Esophagus muscularis mucosa (tissue), 4 donors: ENCODE measurements around the gene PPP3CA. TPM values are rescaled to one million over a fixed set of nuclear protein-coding genes. Genes with fewer than 3 reads are reported as not detected.

Experiments
- DNase-seq: peaks from one replicate; pipeline ENCODE4 v3.0.0-alpha.2; 2017; ENCODE audit errors: extremely low spot score
- H3K27ac ChIP-seq, 4 donors: fragments of 200-600 bp; sonication (generic); replicated peaks in 1 of 4; 1 replicate in 3 of 4; 2 replicates in 1 of 4; pipeline ENCODE4 v1.5.1; 2016 to 2019; ENCODE audit warnings: mild to moderate bottlenecking in 1 of 4
- H3K27me3 ChIP-seq, 4 donors: fragments of 200-600 bp; sonication (generic); one replicate each; pipeline versions ENCODE4 v1.5.1 to v1.6.0; 2016 to 2019
- H3K36me3 ChIP-seq, 4 donors: fragments of 200-600 bp; sonication (generic); one replicate each; pipeline ENCODE4 v1.5.1; 2016 to 2019
- H3K4me1 ChIP-seq, 4 donors: fragments of 200-600 bp; sonication (generic); one replicate each; pipeline ENCODE4 v1.5.1; 2016 to 2019
- H3K4me3 ChIP-seq, 4 donors: fragments of 200-600 bp; sonication (generic); 1 replicate in 2 of 4; 2 replicates in 2 of 4; pipeline ENCODE4 v1.5.1; 2016 to 2019; ENCODE audit warnings: mild to moderate bottlenecking in 4 of 4, moderate library complexity in 1 of 4
- H3K9me3 ChIP-seq, 4 donors: fragments of 200-600 bp; sonication (generic); 1 replicate in 3 of 4; 2 replicates in 1 of 4; pipeline ENCODE4 v1.5.1; 2016 to 2019
- CTCF ChIP-seq, 3 experiments: fragments of 200-600 bp in 2 of 3; fragments of 450-650 bp in 1 of 3; sonication (generic) in 2 of 3; IDR thresholded peaks; one replicate each; pipeline ENCODE4 v1.5.1; 2017 to 2019; ENCODE audit warnings: antibody characterized with exemption in 3 of 3, mild to moderate bottlenecking in 2 of 3, moderate library complexity in 1 of 3
- EP300 ChIP-seq: sonication (generic); formaldehyde crosslinking; IDR thresholded peaks from one replicate; pipeline ENCODE4 v1.6.1; 2017; ENCODE audit warnings: antibody characterized with exemption
- POLR2A ChIP-seq: fragments of 450-650 bp; IDR thresholded peaks from one replicate; pipeline ENCODE4 v1.6.1; 2017; ENCODE audit warnings: antibody characterized with exemption, moderate library complexity, mild to moderate bottlenecking, low read depth
- POLR2AphosphoS5 ChIP-seq, 2 donors: sonication (generic); formaldehyde crosslinking; IDR thresholded peaks; one replicate each; pipeline ENCODE4 v1.6.1; 2017; ENCODE audit warnings: antibody characterized with exemption in 2 of 2
- WGBS: methylation state at CpG from one replicate; pipeline ENCODE4 v1.1.5; 2018; 5-methylcytosine and 5-hydroxymethylcytosine counted together
- intact Hi-C: fragments of 100-400 bp; cut with DNase I; formaldehyde crosslinking; loops from one replicate; pipeline ENCODE4 v1.15.1; 2023
- total RNA-seq, 4 donors: library from RNA; depleted of rRNA; stranded (reverse); fragments of >200 nt; gene quantifications; one replicate each; pipeline versions ENCODE4 v1.1.0 to v1.2.1, GENCODE V29; 2016

The PPP3CA gene
- total RNA-seq, 4 donors from 2014 or later, result 21.3 to 31.6 (median 23.3) TPM

DNA sequence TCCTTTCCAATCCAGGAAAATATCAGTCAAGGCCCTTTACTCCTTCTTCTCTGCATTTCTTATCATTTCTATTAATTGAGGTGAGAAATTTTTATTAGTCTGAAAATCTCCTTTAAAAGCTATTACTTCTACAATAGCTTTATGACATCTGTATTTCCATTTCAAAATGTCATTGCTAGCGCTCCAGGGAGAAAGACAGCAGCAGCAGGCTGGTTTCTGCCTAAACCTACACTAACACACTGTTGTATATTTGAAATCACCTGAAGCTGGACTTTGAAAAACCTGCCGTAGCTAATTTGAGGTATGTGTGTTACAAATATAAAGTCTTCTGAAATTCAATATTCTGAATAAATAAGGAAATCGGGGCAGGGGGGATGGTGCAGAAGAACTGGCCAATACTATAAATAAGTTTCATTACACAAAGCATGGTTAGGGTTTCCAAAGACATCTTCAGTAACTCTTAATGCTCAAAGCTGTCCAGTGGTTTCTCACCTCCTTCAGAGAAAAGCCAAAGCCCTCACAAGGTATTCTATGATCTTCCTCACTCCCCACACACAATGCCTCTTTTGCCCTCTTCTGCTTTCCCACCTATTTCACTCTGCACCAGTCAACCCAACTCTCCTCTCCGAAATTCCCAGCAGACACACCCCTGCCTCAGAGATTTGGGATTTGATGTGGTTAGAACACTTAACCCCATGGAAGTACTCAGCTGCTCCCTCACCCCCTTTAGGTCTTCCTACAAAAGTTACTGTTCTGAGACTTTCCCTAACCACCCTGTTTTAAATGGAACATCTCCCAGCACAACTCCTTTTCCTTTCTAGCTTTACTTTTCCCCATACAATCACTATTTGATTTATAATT, 122.7 kb downstream of the PPP3CA start:
- H3K36me3 ChIP-seq, result no peaks in the 10 kb centered on the region
- no peaks in the 10 kb centered on the region for H3K27me3 ChIP-seq
- no peak for DNase-seq
- 65% methylated on average over 4 of the region's 4 CpGs for WGBS
- TF ChIP-seq EP300, result no peak
- TF ChIP-seq CTCF (IDR thresholded peaks at IDR 0.05), result no peak
- no peak for TF ChIP-seq POLR2AphosphoS5 (IDR thresholded peaks at IDR 0.05)
- TF ChIP-seq POLR2A, result no peak
- H3K9me3 ChIP-seq, result no peaks in the 10 kb centered on the region
- H3K4me1 ChIP-seq, result peaks cover 0 to 42% (median 28%) of the 10 kb centered on the region in 4 donors
- H3K27ac ChIP-seq, result no peak overlapping the region
- H3K4me3 ChIP-seq, result no peak overlapping the region
- intact Hi-C loops, result loop anchor here (5.0 kb wide), 1 partner anchor 123 kb away; the partner anchor contains the start of gene PPP3CA

GRCh38 chr4:101222156-101222845, 125.0 kb downstream of the PPP3CA start:
- TF ChIP-seq EP300, result no peak
- TF ChIP-seq POLR2AphosphoS5 (IDR thresholded peaks at IDR 0.05), result no peak
- TF ChIP-seq CTCF (IDR thresholded peaks at IDR 0.05), result no peak
- no peak for TF ChIP-seq POLR2A
- Histone ChIP-seq H3K27me3 (no peaks in the 10 kb centered on the region), H3K9me3 (no peaks in the 10 kb centered on the region), H3K27ac (no peak overlapping the region), H3K4me1 (peaks cover 4 to 62% (median 28%) of the 10 kb centered on the region in 4 donors), H3K4me3 (no peak overlapping the region), H3K36me3 (no peaks in the 10 kb centered on the region)
- WGBS, result 60% methylated on average over 3 of the region's 3 CpGs
- intact Hi-C loops, result no loop called here
- DNase-seq, result no peak

DNA sequence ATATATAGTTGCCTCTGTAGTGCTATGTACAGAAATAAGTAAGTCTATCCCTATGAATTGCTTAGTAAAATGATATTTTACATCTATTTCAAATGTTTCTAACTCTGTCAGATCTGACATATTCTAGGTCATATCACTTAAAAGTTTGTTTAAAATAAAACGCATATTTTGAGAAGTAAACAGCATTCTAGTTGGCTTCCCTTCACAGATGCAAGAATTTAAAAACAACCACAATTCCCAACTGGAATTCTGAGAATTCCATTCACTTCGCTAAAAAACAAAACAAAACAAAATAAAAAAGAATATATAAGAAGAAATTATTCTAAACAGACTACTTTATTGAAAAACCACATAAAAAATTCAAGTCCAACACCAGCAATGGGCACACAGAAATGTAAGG, 126.0 kb downstream of the PPP3CA start:
- Histone ChIP-seq H3K27ac (no peak overlapping the region), H3K4me3 (no peak overlapping the region), H3K9me3 (no peaks in the 10 kb centered on the region), H3K27me3 (no peaks in the 10 kb centered on the region), H3K36me3 (no peaks in the 10 kb centered on the region), H3K4me1 (peaks cover 4 to 62% (median 28%) of the 10 kb centered on the region in 4 donors)
- no peak for TF ChIP-seq EP300
- TF ChIP-seq CTCF (IDR thresholded peaks at IDR 0.05), result no peak
- no peak for TF ChIP-seq POLR2AphosphoS5 (IDR thresholded peaks at IDR 0.05)
- DNase-seq, result no peak
- intact Hi-C loops, result no loop called here
- 70% methylated on average over 2 of the region's 2 CpGs for WGBS

- Histone ChIP-seq H3K4me1 (peaks cover 4 to 63% (median 19%) of the 10 kb centered on the region in 4 donors), H3K27ac (no peak overlapping the region)
- no peak for TF ChIP-seq POLR2AphosphoS5 (IDR thresholded peaks at IDR 0.05)
- TF ChIP-seq CTCF (IDR thresholded peaks at IDR 0.05), result no peak
- no peak for TF ChIP-seq EP300
- no peak for TF ChIP-seq POLR2A
These were observed 128.4 kb downstream of the PPP3CA start for GRCh38 chr4:101218894-101219293.

More at GRCh38 chr4:101218894-101219293, 128.4 kb downstream of the PPP3CA start:
- no peak for DNase-seq
- Histone ChIP-seq H3K36me3 (no peaks in the 10 kb centered on the region), H3K9me3 (no peaks in the 10 kb centered on the region), H3K27me3 (no peaks in the 10 kb centered on the region), H3K4me3 (no peak overlapping the region)
- intact Hi-C loops, result no loop called here
- WGBS, result 84% methylated on average over 1 of the region's 1 CpG
